ENCODE measurements around the gene PELI1. TPM values are rescaled to one million over a fixed set of nuclear protein-coding genes. Genes with fewer than 3 reads are reported as not detected.

Gene PELI1
- polyA plus RNA-seq, 1 donor from 2014 or later, result 34.9 TPM

DNA sequence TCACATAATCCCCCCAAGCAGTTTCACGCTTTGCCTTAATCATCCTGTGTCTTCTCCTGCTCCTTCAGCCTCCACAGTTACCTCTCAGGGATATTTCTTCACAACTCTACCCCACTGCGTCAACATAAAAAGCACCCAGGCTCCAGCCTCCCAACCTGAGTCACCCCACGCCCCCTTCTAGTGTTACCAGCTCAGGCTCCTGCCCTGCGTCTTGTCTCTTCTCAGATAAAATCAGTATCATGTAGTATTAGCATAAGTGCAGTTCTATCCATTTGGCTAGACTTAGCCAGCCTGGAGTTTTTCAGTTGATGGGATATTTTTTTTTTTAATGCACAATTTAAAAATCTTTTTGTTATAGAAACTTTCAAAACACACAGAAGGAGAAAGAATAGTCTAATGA, 9.6 kb upstream of the PELI1 start:
- Histone ChIP-seq H3K9me2 (ENCODE audit: insufficient read depth, low read length) (no peaks in the 10 kb centered on the region), H3K4me3 (ENCODE audit: low read length) (no peak overlapping the region), H3K9me3 (ENCODE audit: low read length) (no peaks in the 10 kb centered on the region), H3K27me3 (ENCODE audit: insufficient read depth, low read depth, low read length) (no peaks in the 10 kb centered on the region), H3K36me3 (ENCODE audit: insufficient read depth, low read length) (no peaks in the 10 kb centered on the region), H3F3A (ENCODE audit: insufficient read depth, low read length, poor library complexity, severe bottlenecking) (no peaks in the 10 kb centered on the region), H3K79me2 (replicated peaks; ENCODE audit: insufficient read depth, low read length) (no peaks in the 10 kb centered on the region), H3K27ac (ENCODE audit: low read length) (no peak overlapping the region), H3K9ac (ENCODE audit: low read length) (no peak overlapping the region), H2AFZ (ENCODE audit: low read depth, low read length) (no peak overlapping the region), H3K4me2 (ENCODE audit: low read length) (no peak overlapping the region), H4K20me1 (ENCODE audit: insufficient read depth) (no peaks in the 10 kb centered on the region)
- no peak for TF ChIP-seq POLR2AphosphoS5 (IDR thresholded peaks at IDR 0.05)
- TF ChIP-seq RAD21 (conservative IDR thresholded peaks at IDR 0.05), result no peak
- TF ChIP-seq, protein P1, sequence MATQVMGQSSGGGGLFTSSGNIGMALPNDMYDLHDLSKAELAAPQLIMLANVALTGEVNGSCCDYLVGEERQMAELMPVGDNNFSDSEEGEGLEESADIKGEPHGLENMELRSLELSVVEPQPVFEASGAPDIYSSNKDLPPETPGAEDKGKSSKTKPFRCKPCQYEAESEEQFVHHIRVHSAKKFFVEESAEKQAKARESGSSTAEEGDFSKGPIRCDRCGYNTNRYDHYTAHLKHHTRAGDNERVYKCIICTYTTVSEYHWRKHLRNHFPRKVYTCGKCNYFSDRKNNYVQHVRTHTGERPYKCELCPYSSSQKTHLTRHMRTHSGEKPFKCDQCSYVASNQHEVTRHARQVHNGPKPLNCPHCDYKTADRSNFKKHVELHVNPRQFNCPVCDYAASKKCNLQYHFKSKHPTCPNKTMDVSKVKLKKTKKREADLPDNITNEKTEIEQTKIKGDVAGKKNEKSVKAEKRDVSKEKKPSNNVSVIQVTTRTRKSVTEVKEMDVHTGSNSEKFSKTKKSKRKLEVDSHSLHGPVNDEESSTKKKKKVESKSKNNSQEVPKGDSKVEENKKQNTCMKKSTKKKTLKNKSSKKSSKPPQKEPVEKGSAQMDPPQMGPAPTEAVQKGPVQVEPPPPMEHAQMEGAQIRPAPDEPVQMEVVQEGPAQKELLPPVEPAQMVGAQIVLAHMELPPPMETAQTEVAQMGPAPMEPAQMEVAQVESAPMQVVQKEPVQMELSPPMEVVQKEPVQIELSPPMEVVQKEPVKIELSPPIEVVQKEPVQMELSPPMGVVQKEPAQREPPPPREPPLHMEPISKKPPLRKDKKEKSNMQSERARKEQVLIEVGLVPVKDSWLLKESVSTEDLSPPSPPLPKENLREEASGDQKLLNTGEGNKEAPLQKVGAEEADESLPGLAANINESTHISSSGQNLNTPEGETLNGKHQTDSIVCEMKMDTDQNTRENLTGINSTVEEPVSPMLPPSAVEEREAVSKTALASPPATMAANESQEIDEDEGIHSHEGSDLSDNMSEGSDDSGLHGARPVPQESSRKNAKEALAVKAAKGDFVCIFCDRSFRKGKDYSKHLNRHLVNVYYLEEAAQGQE (IDR thresholded peaks at IDR 0.05; ENCODE audit: borderline replicate concordance), result no peak
- TF ChIP-seq SMC3 (conservative IDR thresholded peaks at IDR 0.05; ENCODE audit: poor library complexity), result no peak
- TF ChIP-seq, protein P2, sequence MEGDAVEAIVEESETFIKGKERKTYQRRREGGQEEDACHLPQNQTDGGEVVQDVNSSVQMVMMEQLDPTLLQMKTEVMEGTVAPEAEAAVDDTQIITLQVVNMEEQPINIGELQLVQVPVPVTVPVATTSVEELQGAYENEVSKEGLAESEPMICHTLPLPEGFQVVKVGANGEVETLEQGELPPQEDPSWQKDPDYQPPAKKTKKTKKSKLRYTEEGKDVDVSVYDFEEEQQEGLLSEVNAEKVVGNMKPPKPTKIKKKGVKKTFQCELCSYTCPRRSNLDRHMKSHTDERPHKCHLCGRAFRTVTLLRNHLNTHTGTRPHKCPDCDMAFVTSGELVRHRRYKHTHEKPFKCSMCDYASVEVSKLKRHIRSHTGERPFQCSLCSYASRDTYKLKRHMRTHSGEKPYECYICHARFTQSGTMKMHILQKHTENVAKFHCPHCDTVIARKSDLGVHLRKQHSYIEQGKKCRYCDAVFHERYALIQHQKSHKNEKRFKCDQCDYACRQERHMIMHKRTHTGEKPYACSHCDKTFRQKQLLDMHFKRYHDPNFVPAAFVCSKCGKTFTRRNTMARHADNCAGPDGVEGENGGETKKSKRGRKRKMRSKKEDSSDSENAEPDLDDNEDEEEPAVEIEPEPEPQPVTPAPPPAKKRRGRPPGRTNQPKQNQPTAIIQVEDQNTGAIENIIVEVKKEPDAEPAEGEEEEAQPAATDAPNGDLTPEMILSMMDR (IDR thresholded peaks at IDR 0.05; ENCODE audit: poor library complexity, severe bottlenecking), result no peak
- no peak for TF ChIP-seq EP300 (conservative IDR thresholded peaks at IDR 0.05; ENCODE audit: poor library complexity, severe bottlenecking)
- TF ChIP-seq EZH2 (IDR thresholded peaks at IDR 0.05; ENCODE audit: borderline replicate concordance, insufficient read depth, low read length, poor library complexity, severe bottlenecking), result no peak
- TF ChIP-seq MXI1 (conservative IDR thresholded peaks at IDR 0.05; ENCODE audit: poor library complexity, severe bottlenecking), result no peak
- TF ChIP-seq TAF1 (IDR thresholded peaks at IDR 0.05; ENCODE audit: low read depth), result no peak

DNA sequence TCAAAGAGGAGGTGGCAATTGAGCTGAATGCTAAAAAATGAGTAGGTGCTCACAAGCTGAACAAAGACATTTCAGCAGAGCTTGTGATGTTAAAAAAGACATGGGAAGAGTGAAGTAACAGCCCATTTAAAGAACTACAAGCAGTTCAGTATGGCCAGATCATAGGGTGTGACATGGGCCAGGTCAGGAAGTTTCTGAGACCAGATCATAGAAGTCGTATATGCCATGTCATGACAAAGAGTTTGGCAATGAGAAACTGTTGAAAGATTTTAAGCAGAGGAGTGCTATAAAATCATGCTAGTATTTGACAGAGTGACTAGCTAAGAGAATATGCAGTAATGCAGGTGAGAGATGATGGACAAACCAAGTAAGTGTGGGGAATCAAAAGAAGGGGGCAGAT, 7.3 kb upstream of the PELI1 start:
- Histone ChIP-seq H3K36me3 (ENCODE audit: insufficient read depth, low read length) (no peaks in the 10 kb centered on the region), H3K9me3 (ENCODE audit: low read length) (no peaks in the 10 kb centered on the region), H3K9me2 (ENCODE audit: insufficient read depth, low read length) (no peaks in the 10 kb centered on the region), H3K27me3 (ENCODE audit: insufficient read depth, low read depth, low read length) (no peaks in the 10 kb centered on the region), H3K27ac (ENCODE audit: low read length) (no peak overlapping the region), H3K79me2 (replicated peaks; ENCODE audit: insufficient read depth, low read length) (no peaks in the 10 kb centered on the region), H4K20me1 (ENCODE audit: insufficient read depth) (no peaks in the 10 kb centered on the region), H3K4me2 (ENCODE audit: low read length) (no peak overlapping the region), H3K9ac (ENCODE audit: low read length) (no peak overlapping the region), H2AFZ (ENCODE audit: low read depth, low read length) (no peak overlapping the region), H3F3A (ENCODE audit: insufficient read depth, low read length, poor library complexity, severe bottlenecking) (no peaks in the 10 kb centered on the region), H3K4me3 (ENCODE audit: low read length) (no peak overlapping the region)
- TF ChIP-seq SMC3 (conservative IDR thresholded peaks at IDR 0.05; ENCODE audit: poor library complexity), result no peak
- TF ChIP-seq, protein P1 (IDR thresholded peaks at IDR 0.05; ENCODE audit: borderline replicate concordance), result no peak
- TF ChIP-seq POLR2AphosphoS5 (IDR thresholded peaks at IDR 0.05), result no peak
- no peak for TF ChIP-seq RAD21 (conservative IDR thresholded peaks at IDR 0.05)
- TF ChIP-seq TAF1 (IDR thresholded peaks at IDR 0.05; ENCODE audit: low read depth), result no peak
- TF ChIP-seq EZH2 (IDR thresholded peaks at IDR 0.05; ENCODE audit: borderline replicate concordance, insufficient read depth, low read length, poor library complexity, severe bottlenecking), result no peak

All from neural cell (in vitro differentiated cells).